ENCODE measurements around the gene DIPK1B. TPM values are rescaled to one million over a fixed set of nuclear protein-coding genes. Genes with fewer than 3 reads are reported as not detected.

DIPK1B gene
- total RNA-seq, 4 donors from 2014 or later: 3.2 to 26.3 (median 21.0) TPM

GRCh38 chr9:136757328-136757727, 45.0 kb downstream of the DIPK1B start:
- Histone ChIP-seq H3K27ac (no peak overlapping the region), H3K36me3 (no peaks in the 10 kb centered on the region), H3K27me3 (no peaks in the 10 kb centered on the region), H3K9me3 (no peaks in the 10 kb centered on the region), H3K4me3 (no peak overlapping the region), H3K4me1 (no peaks in the 10 kb centered on the region)
- DNase-seq: no peak
- intact Hi-C loops (cut with DNase I; ENCODE audit: low total_unique reads): no loop called here
- TF ChIP-seq POLR2A (IDR thresholded peaks at IDR 0.05): no peak
- TF ChIP-seq CTCF (IDR thresholded peaks at IDR 0.05): no peak

DNA sequence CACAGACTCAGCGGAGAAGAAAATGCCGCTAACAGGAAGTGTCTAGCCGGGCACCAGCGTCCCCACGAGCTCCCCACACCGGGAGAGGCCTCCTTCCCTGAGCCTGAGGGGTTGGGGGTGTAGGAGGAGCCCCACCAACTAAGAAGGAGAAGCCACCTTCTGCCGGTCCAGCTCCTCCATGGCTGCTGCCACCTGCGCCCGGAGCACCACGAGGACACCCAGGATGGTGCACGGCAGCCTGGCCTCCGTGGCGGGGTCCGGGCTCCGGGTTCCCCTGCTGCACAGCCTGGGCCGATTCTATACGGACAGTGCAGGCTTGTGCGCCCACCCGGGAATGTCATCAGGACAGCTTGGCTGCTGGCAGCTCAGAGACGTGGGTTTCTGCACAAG, 45.4 kb downstream of the DIPK1B start:
- DNase-seq: no peak
- no peaks in the 10 kb centered on the region for H3K4me1 ChIP-seq
- TF ChIP-seq CTCF (IDR thresholded peaks at IDR 0.05) (no peak), POLR2A (IDR thresholded peaks at IDR 0.05) (no peak)
- H3K27me3 ChIP-seq: no peaks in the 10 kb centered on the region
- H3K27ac ChIP-seq: no peak overlapping the region
- intact Hi-C loops (cut with DNase I; ENCODE audit: low total_unique reads): no loop called here
- no peaks in the 10 kb centered on the region for H3K36me3 ChIP-seq
- no peak overlapping the region for H3K4me3 ChIP-seq
- H3K9me3 ChIP-seq: no peaks in the 10 kb centered on the region

- Histone ChIP-seq H3K27ac (no peak overlapping the region), H3K36me3 (no peaks in the 10 kb centered on the region), H3K27me3 (no peaks in the 10 kb centered on the region), H3K4me1 (no peaks in the 10 kb centered on the region), H3K4me3 (no peak overlapping the region), H3K9me3 (no peaks in the 10 kb centered on the region)
- intact Hi-C loops (cut with DNase I; ENCODE audit: low total_unique reads): no loop called here
- no peak for DNase-seq
- TF ChIP-seq POLR2A (IDR thresholded peaks at IDR 0.05): no peak
- TF ChIP-seq CTCF (IDR thresholded peaks at IDR 0.05): no peak
These were observed 46.6 kb downstream of the DIPK1B start for GRCh38 chr9:136759001-136759400.

DNA sequence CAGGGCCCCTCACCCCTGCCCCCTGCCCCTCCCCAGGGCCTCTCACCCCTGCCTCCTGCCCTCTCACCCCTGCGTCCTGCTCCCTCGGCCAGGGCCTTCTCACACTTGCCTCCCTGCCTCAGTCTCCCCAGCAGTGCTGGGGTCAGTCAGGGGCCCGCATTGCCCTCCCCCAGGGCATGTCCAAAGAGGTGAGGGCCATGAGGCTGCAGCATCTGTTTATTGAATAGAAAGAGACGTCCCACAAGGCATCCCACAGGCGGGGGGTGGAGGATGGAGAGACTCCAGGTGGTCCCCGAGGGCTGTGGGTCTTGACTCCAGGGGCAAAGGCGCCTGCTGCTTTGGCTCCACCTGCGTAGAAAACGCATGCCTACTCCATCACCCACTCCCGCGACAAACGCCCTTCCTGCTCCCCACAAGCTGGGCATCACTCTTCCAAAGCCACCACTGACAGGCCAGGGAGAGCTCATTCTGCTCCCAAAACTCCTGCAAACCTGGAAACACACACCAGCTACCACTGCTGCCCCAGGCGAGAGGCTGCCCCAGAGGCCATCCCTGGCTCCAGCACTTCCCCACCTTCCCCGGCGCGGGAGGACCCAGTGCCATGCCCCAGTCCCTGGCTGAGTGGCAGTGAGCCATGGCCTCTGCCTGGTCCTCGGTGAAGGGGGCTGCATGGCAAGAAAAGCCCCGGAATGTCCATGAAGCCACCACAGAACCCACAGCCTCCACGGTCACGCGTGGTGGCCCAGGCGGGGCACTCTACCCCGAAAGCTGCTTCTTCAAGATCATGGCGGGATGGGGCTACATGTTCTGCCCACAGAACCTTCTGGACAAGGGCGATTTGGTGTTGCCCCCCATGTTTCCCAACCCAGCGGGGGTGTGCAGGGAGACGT, 47.3 kb downstream of the DIPK1B start:
- Histone ChIP-seq H3K4me3 (no peak overlapping the region), H3K36me3 (no peaks in the 10 kb centered on the region), H3K27ac (no peak overlapping the region), H3K27me3 (no peaks in the 10 kb centered on the region), H3K9me3 (no peaks in the 10 kb centered on the region), H3K4me1 (no peaks in the 10 kb centered on the region)
- DNase-seq: no peak
- intact Hi-C loops (cut with DNase I; ENCODE audit: low total_unique reads): no loop called here
- TF ChIP-seq POLR2A (IDR thresholded peaks at IDR 0.05) (no peak), CTCF (IDR thresholded peaks at IDR 0.05) (no peak)

GRCh38 chr9:136760424-136760823, 48.1 kb downstream of the DIPK1B start:
- DNase-seq: no peak
- no peak overlapping the region for H3K27ac ChIP-seq
- TF ChIP-seq CTCF (IDR thresholded peaks at IDR 0.05): no peak
- no peak for TF ChIP-seq POLR2A (IDR thresholded peaks at IDR 0.05)
- no peak overlapping the region for H3K4me3 ChIP-seq
- H3K27me3 ChIP-seq: no peaks in the 10 kb centered on the region
- H3K4me1 ChIP-seq: no peaks in the 10 kb centered on the region
- intact Hi-C loops (cut with DNase I; ENCODE audit: low total_unique reads): no loop called here
- H3K9me3 ChIP-seq: no peaks in the 10 kb centered on the region
- no peaks in the 10 kb centered on the region for H3K36me3 ChIP-seq
